ENCODE data around the gene NOC3L. TPM values are rescaled to one million over a fixed set of nuclear protein-coding genes. Genes with fewer than 3 reads are reported as not detected.

Gene NOC3L
- total RNA-seq, 1 experiment from 2014 or later: 41.2 TPM

DNA sequence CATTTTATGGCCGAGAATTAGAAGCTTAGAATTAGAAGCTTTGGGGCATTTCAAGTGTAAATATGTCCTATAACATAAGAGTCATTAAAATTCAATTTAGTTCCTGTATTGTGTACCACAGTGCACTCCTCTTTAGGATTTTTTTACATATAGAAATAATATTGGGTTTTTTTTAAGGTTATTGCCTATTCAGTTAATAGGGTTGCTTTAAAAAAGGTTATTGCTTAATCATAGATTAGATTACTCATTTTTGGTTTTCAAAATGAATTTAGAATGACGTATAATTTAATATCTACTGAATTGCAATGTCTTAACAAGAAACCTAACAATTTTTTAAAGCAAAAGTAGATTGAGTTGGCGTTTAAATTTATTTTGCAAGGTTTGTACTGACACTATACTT, 34.1 kb downstream of the NOC3L start:
- BruUV-seq (replicated peaks): no TSS peak
- Histone ChIP-seq H3K27me3 (ENCODE audit: control insufficient read depth, insufficient read depth, low read length) (no peaks in the 10 kb centered on the region), H3K4me1 (ENCODE audit: control insufficient read depth, insufficient read depth, low read length) (no peaks in the 10 kb centered on the region), H3K27ac (ENCODE audit: low read length) (no peak overlapping the region), H3K9me3 (ENCODE audit: control insufficient read depth, insufficient read depth, low read depth, low read length) (no peaks in the 10 kb centered on the region), H3K36me3 (ENCODE audit: control insufficient read depth, insufficient read depth, low read length) (peaks cover 61% of the 10 kb centered on the region), H3K4me3 (ENCODE audit: low read depth in 2 of 2, low read length in 2 of 2) (no peak overlapping the region)
- CTCF ChIA-PET: no interaction called here
- DNase-seq (ENCODE audit: low read depth, low spot score) (no peak), ATAC-seq (no peak)
- TF ChIP-seq, protein P1, sequence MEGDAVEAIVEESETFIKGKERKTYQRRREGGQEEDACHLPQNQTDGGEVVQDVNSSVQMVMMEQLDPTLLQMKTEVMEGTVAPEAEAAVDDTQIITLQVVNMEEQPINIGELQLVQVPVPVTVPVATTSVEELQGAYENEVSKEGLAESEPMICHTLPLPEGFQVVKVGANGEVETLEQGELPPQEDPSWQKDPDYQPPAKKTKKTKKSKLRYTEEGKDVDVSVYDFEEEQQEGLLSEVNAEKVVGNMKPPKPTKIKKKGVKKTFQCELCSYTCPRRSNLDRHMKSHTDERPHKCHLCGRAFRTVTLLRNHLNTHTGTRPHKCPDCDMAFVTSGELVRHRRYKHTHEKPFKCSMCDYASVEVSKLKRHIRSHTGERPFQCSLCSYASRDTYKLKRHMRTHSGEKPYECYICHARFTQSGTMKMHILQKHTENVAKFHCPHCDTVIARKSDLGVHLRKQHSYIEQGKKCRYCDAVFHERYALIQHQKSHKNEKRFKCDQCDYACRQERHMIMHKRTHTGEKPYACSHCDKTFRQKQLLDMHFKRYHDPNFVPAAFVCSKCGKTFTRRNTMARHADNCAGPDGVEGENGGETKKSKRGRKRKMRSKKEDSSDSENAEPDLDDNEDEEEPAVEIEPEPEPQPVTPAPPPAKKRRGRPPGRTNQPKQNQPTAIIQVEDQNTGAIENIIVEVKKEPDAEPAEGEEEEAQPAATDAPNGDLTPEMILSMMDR (IDR thresholded peaks at IDR 0.05): no peak
- TF ChIP-seq SIN3A (IDR thresholded peaks at IDR 0.05; ENCODE audit: borderline replicate concordance, insufficient read depth, low read depth, low read length) (no peak), TCF7L2 (IDR thresholded peaks at IDR 0.05; ENCODE audit: low read depth, low read length) (no peak), POLR2AphosphoS5 (IDR thresholded peaks at IDR 0.05; ENCODE audit: low read depth, low read length) (no peak)
- TF ChIP-seq, protein P2, sequence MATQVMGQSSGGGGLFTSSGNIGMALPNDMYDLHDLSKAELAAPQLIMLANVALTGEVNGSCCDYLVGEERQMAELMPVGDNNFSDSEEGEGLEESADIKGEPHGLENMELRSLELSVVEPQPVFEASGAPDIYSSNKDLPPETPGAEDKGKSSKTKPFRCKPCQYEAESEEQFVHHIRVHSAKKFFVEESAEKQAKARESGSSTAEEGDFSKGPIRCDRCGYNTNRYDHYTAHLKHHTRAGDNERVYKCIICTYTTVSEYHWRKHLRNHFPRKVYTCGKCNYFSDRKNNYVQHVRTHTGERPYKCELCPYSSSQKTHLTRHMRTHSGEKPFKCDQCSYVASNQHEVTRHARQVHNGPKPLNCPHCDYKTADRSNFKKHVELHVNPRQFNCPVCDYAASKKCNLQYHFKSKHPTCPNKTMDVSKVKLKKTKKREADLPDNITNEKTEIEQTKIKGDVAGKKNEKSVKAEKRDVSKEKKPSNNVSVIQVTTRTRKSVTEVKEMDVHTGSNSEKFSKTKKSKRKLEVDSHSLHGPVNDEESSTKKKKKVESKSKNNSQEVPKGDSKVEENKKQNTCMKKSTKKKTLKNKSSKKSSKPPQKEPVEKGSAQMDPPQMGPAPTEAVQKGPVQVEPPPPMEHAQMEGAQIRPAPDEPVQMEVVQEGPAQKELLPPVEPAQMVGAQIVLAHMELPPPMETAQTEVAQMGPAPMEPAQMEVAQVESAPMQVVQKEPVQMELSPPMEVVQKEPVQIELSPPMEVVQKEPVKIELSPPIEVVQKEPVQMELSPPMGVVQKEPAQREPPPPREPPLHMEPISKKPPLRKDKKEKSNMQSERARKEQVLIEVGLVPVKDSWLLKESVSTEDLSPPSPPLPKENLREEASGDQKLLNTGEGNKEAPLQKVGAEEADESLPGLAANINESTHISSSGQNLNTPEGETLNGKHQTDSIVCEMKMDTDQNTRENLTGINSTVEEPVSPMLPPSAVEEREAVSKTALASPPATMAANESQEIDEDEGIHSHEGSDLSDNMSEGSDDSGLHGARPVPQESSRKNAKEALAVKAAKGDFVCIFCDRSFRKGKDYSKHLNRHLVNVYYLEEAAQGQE (IDR thresholded peaks at IDR 0.05; ENCODE audit: insufficient read depth in 1 of 2, low read depth in 2 of 2, low read length in 1 of 2): no peak
- intact Hi-C loops (cut with micrococcal nuclease; ENCODE audit: unreplicated experiment): loop anchor here (10.0 kb wide), 1 partner anchor 334 kb away; the partner anchor contains the start of gene PLCE1
- POLR2A ChIA-PET: no interaction called here
- in situ Hi-C loops (cut with HindIII; ENCODE audit: low pct_unique_long_range_greater_than_20kb, low sequenced_read_pairs): no loop called here

DNA sequence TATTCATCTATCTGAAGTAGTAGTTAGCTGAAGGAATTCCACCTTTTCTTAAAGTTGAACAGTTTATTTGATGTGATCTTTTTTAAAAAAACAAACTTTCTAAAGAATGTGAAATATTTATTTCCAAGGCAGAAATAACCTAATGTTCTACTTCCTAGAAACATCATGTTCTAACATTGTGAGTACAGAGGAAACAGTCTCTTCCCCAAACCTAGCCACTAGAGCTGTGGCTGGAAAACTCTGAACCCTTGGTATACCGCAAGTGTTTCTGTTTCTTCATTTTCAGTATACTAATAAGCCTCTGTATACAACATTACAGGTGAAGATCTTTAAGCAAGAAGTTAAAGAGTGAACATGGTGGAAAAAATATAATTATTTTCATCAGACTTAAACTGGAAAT, 35.1 kb downstream of the NOC3L start:
- ATAC-seq: no peak
- H3K4me1 ChIP-seq (ENCODE audit: control insufficient read depth, insufficient read depth, low read length): no peaks in the 10 kb centered on the region
- ChIA-PET CTCF (no interaction called here), POLR2A (interaction anchor here (0.7 kb wide), 1 partner anchor 28 kb away, joined by 3 read pairs; no protein-coding TSS in a partner anchor)
- in situ Hi-C loops (cut with HindIII; ENCODE audit: low pct_unique_long_range_greater_than_20kb, low sequenced_read_pairs): no loop called here
- H3K4me3 ChIP-seq (ENCODE audit: low read depth in 2 of 2, low read length in 2 of 2): no peak overlapping the region
- TF ChIP-seq POLR2AphosphoS5 (IDR thresholded peaks at IDR 0.05; ENCODE audit: low read depth, low read length): no peak
- TF ChIP-seq, protein P1 (IDR thresholded peaks at IDR 0.05): no peak
- no peak for TF ChIP-seq TCF7L2 (IDR thresholded peaks at IDR 0.05; ENCODE audit: low read depth, low read length)
- TF ChIP-seq, protein P2 (IDR thresholded peaks at IDR 0.05; ENCODE audit: insufficient read depth in 1 of 2, low read depth in 2 of 2, low read length in 1 of 2): no peak
- TF ChIP-seq SIN3A (IDR thresholded peaks at IDR 0.05; ENCODE audit: borderline replicate concordance, insufficient read depth, low read depth, low read length): no peak
- H3K36me3 ChIP-seq (ENCODE audit: control insufficient read depth, insufficient read depth, low read length): peaks cover 59% of the 10 kb centered on the region
- no TSS peak for BruUV-seq (replicated peaks)
- no peaks in the 10 kb centered on the region for H3K9me3 ChIP-seq (ENCODE audit: control insufficient read depth, insufficient read depth, low read depth, low read length)
- intact Hi-C loops (cut with micrococcal nuclease; ENCODE audit: unreplicated experiment): loop anchor here (10.0 kb wide), 1 partner anchor 333 kb away; the partner anchor contains the start of gene PLCE1
- no peak for DNase-seq (ENCODE audit: low read depth, low spot score)
- no peak overlapping the region for H3K27ac ChIP-seq (ENCODE audit: low read length)
- no peaks in the 10 kb centered on the region for H3K27me3 ChIP-seq (ENCODE audit: control insufficient read depth, insufficient read depth, low read length)
